ENCODE data around the gene KRT20.
A peak's percentile ranks its signal among the peaks of the same experiment; 100 is the strongest.
"Not testable (repeated sequence)": the region's sequence is repeated elsewhere in the genome, so short reads cannot be mapped to it uniquely, and the experiment has no call there.

Gene KRT20

GRCh38 chr17:40884708-40885512, at the start of gene KRT20:
Gene KRT20 (minus strand): TSS chr17:40885242. CDS start chr17:40885185, 57 bp downstream.
- FAIRE-seq: no peak

GRCh38 chr17:40932608-40933007, 47.6 kb upstream of the KRT20 start:
- FAIRE-seq: no peak

GRCh38 chr17:40931311-40931710, 46.3 kb upstream of the KRT20 start:
- no peak for FAIRE-seq

- no peak for FAIRE-seq
Measured at GRCh38 chr17:40926341-40926740, 41.3 kb upstream of the KRT20 start.

GRCh38 chr17:40922239-40922638, 37.2 kb upstream of the KRT20 start:
- peak; percentile 77 for FAIRE-seq

GRCh38 chr17:40921026-40921425, 36.0 kb upstream of the KRT20 start:
- FAIRE-seq: no peak

- not testable (repeated sequence) for FAIRE-seq
Measured at GRCh38 chr17:40917116-40917515, 32.1 kb upstream of the KRT20 start.

GRCh38 chr17:40916366-40916765, 31.3 kb upstream of the KRT20 start:
- FAIRE-seq: no peak

GRCh38 chr17:40915721-40916256, 30.7 kb upstream of the KRT20 start:
- FAIRE-seq: no peak

GRCh38 chr17:40915199-40915661, 30.2 kb upstream of the KRT20 start:
- no peak for FAIRE-seq

- no peak for FAIRE-seq
Measured at GRCh38 chr17:40914075-40914855, 29.2 kb upstream of the KRT20 start.

- FAIRE-seq: no peak
Measured at GRCh38 chr17:40912486-40913210, 27.6 kb upstream of the KRT20 start.

GRCh38 chr17:40910441-40910841, 25.4 kb upstream of the KRT20 start:
- FAIRE-seq: no peak

GRCh38 chr17:40909755-40910154, 24.7 kb upstream of the KRT20 start:
- no peak for FAIRE-seq

- FAIRE-seq: peak; percentile 98
Measured at GRCh38 chr17:40909351-40909750, 24.3 kb upstream of the KRT20 start.

GRCh38 chr17:40906613-40907012, 21.6 kb upstream of the KRT20 start:
- FAIRE-seq: no peak

GRCh38 chr17:40905370-40905769, 20.3 kb upstream of the KRT20 start:
- FAIRE-seq: no peak

- FAIRE-seq: peak; percentile 96
Measured at GRCh38 chr17:40903129-40903847, 18.2 kb upstream of the KRT20 start.

- no peak for FAIRE-seq
Measured at GRCh38 chr17:40902498-40902897, 17.5 kb upstream of the KRT20 start.

GRCh38 chr17:40901981-40902474, 17.0 kb upstream of the KRT20 start:
- FAIRE-seq: no peak

- no peak for FAIRE-seq
Measured at GRCh38 chr17:40900809-40901356, 15.8 kb upstream of the KRT20 start.

Measured in islet of Langerhans (tissue), 1 donor.